GM19467 (cell line): ENCODE data around the gene PROSER3.

Source experiments
- ATAC-seq: cut with Tn5 transposase; IDR thresholded peaks from one replicate; pipeline ENCODE4 v1.9.1; 2021; ENCODE audit warnings: mild to moderate bottlenecking, moderate library complexity; ENCODE audit not compliant: unreplicated experiment

The PROSER3 gene

GRCh38 chr19:35775298-35776101 lies 17.5 kb downstream of the PROSER3 start, which contains the start of gene ARHGAP33:
Gene ARHGAP33, plus strand, starts transcription at chr19:35775564. Its CDS starts 95 bp downstream, at chr19:35775659.
- peak; percentile 83 for ATAC-seq

DNA sequence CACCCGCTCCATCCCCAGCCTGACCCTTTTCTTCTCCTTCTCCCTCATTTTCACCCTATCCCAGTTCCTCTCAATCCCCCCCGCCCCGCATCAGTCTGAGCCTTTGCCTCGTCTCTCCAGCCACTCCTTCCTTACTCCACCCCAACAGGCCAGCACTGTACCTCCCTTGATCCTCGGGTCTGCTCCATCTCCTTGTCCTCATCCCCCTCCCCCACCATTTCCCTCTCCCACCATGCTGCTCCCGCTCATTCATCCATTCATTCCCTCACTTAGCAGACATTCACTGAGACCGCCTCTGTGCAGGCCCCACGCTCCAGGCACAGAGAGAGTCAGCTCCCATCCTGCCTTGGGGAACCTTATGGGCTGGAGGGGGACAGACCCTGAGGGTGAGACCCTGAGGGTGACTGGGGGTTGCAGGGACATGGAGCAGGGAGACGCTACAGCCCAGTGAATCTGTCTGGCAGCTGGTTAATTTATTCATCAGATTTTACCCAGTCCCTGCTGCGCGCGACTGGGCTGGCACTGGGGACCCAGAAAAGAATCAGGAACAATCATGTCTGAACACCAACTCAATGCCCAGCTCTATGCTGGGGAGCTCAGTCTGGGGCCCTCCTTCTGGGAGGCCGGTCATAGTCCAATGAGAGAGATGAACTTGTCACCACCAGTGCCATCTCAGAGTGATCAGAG lies 18.3 kb downstream of the PROSER3 start:
- ATAC-seq = no peak

GRCh38 chr19:35777086-35777841 lies 19.3 kb downstream of the PROSER3 start:
- ATAC-seq = no peak

GRCh38 chr19:35777961-35778360 lies 20.0 kb downstream of the PROSER3 start:
- no peak for ATAC-seq

DNA sequence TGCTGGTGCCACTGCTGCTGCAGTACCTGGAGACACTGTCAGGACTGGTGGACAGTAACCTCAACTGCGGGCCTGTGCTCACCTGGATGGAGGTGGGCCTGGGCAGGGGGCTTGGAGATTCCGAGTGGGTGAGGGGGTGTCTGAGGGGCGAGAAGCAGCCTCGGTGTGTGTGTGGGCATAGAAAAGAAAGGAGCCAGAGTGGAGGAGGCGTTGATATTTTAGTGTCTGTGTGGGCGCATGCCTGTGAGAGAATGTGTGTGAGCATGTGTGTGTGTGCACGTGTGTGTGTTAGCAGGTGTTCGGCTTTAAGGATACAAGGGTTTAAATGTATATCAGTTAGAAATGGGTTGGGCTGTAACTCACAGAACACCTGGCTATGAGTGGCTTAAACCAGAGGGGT lies 21.1 kb downstream of the PROSER3 start:
- ATAC-seq = no peak

DNA sequence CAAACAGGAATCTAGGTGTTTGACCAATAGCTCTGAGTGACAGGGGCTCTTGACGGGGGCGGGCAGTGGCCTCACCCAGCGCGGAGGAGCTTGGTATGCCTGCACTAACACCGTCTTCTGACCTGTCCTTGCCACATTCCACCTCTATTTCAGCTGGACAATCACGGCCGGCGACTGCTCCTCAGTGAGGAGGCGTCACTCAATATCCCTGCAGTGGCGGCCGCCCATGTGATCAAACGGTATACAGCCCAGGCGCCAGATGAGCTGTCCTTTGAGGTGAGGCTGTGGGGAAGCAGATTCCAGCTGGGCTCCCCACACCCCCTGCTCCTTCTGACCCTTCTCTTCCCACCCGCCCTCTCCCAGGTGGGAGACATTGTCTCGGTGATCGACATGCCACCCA lies 22.1 kb downstream of the PROSER3 start:
- ATAC-seq = no peak

GRCh38 chr19:35780717-35781116 lies 22.7 kb downstream of the PROSER3 start:
- ATAC-seq = no peak

- ATAC-seq = no peak
These were observed 23.7 kb downstream of the PROSER3 start for GRCh38 chr19:35781650-35782049.

DNA sequence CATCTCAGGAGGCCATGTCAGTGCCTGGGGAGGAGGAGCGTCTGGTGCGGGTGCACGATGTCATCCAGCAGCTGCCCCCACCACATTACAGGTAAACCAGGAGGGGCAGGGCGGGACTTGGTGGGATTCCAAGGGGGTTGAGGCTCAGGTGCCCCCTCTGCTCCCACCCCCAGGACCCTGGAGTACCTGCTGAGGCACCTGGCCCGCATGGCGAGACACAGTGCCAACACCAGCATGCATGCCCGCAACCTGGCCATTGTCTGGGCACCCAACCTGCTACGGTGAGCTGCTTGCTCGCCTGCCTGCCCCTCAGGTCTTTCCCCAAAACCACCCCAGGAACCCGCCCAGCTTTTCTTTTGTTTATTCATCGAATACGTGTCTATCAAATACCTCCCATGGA lies 24.6 kb downstream of the PROSER3 start:
- ATAC-seq = no peak

DNA sequence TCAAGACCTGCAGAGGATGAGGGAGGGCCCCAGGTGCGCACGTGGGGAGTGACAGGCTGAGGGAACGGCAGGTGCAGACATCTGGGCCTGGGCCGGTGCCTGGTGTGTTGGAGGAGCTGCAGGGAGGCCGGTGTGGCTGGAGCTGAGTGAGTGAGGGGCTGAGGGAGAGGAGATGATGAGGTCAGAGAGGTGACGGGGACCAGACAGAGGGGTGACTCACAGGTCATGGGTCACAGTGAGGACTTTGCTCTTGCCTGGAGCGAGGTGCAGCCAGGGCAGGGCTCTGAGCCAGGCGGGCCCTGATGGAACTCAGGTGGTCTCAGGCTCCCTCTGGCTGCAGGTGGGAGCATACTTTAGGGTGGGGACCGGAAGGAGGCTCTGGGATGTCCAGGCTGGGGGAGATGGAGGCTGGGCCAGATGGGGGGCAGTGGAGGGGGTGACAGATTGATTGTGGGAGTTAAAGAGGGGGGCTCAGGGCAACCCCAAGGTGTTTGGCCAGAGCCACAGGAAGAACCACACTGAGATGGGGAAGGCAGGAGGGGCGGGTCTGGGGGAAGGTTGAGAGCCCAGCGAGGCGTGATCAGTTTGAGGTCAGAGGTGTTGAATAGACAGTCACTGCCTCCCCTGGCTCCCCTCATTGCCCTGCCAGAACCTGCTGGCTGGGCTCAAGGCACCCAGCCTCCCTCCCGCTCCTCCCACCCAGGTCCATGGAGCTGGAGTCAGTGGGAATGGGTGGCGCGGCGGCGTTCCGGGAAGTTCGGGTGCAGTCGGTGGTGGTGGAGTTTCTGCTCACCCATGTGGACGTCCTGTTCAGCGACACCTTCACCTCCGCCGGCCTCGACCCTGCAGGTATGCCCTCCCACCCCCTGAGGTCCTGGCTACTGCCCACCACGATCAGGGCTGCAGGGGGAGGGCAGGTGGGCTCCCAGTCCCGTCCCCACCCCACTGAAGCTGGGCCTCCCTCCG lies 25.8 kb downstream of the PROSER3 start:
- no peak for ATAC-seq

- ATAC-seq = no peak
These were observed 26.7 kb downstream of the PROSER3 start for GRCh38 chr19:35784503-35785338.

GRCh38 chr19:35785339-35785627 lies 27.3 kb downstream of the PROSER3 start:
- ATAC-seq = no peak

GRCh38 chr19:35786299-35787160 lies 28.6 kb downstream of the PROSER3 start:
- ATAC-seq = no peak

GRCh38 chr19:35787227-35787799 lies 29.3 kb downstream of the PROSER3 start:
- no peak for ATAC-seq

DNA sequence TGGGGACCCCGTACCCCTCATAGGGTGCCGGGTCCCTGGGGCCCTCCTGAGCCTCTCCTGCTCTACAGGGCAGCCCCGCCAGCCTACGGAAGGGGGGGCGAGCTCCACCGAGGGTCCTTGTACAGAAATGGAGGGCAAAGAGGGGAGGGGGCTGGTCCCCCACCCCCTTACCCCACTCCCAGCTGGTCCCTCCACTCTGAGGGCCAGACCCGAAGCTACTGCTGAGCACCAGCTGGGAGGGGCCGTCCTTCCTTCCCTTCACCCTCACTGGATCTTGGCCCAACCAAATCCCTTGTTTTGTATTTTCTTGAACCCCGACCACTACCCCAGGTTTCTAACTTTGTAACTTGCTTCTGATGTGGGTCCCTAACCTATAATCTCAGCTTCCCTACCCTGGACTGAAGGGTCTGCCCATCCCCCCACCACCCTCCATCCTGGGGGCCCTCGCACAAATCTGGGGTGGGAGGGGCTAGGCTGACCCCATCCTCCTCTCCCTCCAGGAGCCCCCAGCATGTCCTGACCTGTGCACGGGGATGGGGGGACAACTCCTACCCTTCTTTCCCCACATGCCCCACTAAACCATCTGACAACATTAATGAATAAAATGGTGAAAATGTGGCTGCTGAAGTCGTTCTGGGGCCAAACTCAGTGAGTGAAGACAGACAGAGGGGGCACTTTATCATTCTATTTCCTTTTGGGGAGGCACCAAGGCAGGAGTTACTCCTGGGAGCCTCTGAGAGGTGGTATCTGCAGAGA lies 30.4 kb downstream of the PROSER3 start:
- ATAC-seq = no peak

- no peak for ATAC-seq
These were observed 31.4 kb downstream of the PROSER3 start for GRCh38 chr19:35789195-35789977.
